OCI-LY3 (cell line): ENCODE measurements around the gene NPC1.

ENCODE experiments used
- EZH2phosphoT487 ChIP-seq: fragments of 200-600 bp; shearing (Covaris generic); IDR thresholded peaks from 2 replicates; pipeline ENCODE4 v1.6.1; 2018; ENCODE audit warnings: antibody characterized with exemption, mixed run types, low read depth
- TF ChIP-seq, protein P1 (sequence below): fragments of 200-600, 300-600 bp; sonication (generic); IDR thresholded peaks from 2 replicates; pipeline ENCODE4 v1.5.1; 2014; ENCODE audit warnings: antibody characterized with exemption, low read length, low read depth

DNA sequence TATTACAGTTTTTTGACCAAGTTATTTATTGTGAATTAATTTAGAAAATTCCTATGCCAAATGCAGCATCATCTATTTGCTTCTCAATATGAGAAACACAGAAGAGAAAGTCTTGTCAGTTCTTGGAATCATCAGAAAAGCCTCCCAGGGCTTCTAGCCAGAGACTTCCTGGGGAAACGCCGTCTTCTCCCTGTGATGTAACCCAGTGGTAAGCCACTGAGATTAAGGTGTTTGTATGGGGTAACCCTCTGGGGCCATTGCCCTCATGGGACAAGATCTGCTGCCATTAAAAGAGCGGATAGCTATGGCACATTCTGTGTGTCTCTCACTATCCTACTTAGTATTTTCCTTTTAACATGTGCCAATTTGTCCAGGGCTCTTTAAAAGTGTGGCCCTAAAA, 48.4 kb upstream of the NPC1 start:
- TF ChIP-seq, protein P1, sequence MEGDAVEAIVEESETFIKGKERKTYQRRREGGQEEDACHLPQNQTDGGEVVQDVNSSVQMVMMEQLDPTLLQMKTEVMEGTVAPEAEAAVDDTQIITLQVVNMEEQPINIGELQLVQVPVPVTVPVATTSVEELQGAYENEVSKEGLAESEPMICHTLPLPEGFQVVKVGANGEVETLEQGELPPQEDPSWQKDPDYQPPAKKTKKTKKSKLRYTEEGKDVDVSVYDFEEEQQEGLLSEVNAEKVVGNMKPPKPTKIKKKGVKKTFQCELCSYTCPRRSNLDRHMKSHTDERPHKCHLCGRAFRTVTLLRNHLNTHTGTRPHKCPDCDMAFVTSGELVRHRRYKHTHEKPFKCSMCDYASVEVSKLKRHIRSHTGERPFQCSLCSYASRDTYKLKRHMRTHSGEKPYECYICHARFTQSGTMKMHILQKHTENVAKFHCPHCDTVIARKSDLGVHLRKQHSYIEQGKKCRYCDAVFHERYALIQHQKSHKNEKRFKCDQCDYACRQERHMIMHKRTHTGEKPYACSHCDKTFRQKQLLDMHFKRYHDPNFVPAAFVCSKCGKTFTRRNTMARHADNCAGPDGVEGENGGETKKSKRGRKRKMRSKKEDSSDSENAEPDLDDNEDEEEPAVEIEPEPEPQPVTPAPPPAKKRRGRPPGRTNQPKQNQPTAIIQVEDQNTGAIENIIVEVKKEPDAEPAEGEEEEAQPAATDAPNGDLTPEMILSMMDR: no peak
- TF ChIP-seq EZH2phosphoT487: no peak
